Loucy (cell line): Measurements from ENCODE around the gene NES.

ENCODE experiments used
- EZH2phosphoT487 ChIP-seq: fragments of 200-600 bp; IDR thresholded peaks from 2 replicates; pipeline ENCODE4 v1.6.1; 2018; ENCODE audit warnings: antibody characterized with exemption, mild to moderate bottlenecking, moderate library complexity, borderline replicate concordance
- TF ChIP-seq, protein P1 (sequence below): fragments of 200-600 bp; sonication (generic); conservative IDR thresholded peaks from 2 replicates; pipeline ENCODE4 v1.5.1; 2014; ENCODE audit warnings: mild to moderate bottlenecking, antibody characterized with exemption, low read length

DNA sequence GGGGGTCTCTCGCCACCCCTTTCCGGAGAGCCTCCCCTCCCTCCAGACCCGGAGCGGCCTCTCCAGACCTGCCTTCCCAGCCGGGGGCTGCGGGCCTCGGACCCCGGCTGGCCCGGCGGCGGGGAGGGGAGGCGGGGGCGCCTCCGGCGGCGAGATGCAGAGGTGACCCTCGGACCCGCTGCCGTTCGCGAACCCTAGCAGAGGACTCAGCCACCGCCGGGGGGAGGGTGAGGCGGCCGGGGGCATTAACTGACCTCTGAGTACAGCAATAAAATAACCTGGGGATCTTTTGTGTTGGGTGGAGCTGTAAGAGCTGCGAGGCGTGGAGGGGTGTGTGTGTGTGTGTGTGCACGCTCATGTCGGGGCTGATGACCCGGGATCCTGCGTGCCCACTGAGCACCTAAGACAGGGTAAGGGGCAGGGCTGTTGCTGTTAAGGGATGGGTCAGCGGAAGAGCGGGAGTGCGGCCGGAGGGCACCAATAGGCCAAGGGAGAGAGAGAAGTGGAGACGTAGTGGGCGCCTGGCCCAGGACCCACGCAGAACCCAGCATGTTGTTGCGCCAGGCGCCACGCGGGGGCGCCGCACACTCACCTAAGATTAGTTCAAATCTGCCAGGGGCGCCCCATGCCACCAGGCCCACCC lies 51.6 kb downstream of the NES start:
- TF ChIP-seq, protein P1, sequence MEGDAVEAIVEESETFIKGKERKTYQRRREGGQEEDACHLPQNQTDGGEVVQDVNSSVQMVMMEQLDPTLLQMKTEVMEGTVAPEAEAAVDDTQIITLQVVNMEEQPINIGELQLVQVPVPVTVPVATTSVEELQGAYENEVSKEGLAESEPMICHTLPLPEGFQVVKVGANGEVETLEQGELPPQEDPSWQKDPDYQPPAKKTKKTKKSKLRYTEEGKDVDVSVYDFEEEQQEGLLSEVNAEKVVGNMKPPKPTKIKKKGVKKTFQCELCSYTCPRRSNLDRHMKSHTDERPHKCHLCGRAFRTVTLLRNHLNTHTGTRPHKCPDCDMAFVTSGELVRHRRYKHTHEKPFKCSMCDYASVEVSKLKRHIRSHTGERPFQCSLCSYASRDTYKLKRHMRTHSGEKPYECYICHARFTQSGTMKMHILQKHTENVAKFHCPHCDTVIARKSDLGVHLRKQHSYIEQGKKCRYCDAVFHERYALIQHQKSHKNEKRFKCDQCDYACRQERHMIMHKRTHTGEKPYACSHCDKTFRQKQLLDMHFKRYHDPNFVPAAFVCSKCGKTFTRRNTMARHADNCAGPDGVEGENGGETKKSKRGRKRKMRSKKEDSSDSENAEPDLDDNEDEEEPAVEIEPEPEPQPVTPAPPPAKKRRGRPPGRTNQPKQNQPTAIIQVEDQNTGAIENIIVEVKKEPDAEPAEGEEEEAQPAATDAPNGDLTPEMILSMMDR, result peak; percentile 85
- no peak for TF ChIP-seq EZH2phosphoT487
